GM12878 (cell line): Measurements from ENCODE around the gene IRF2BP1. TPM values are rescaled to one million over a fixed set of nuclear protein-coding genes. Genes with fewer than 3 reads are reported as not detected.

Experiments
- ATAC-seq: fragments of 200-7000 bp; cut with Tn5 transposase; 3 replicates; pipeline ENCODE4 v1.9.1; 2020; ENCODE audit warnings: mild to moderate bottlenecking, moderate library complexity
- BruUV-seq: library from RNA; stranded (reverse); fragments of 400-500 nt; replicated peaks from 2 replicates; lab custom pipeline; 2021; lab: Mats Ljungman, UMichigan
- CTCF ChIA-PET: fragments of 300-600 bp; sonication (Branson Sonifier 250); formaldehyde crosslinking; extraction: SDS; loops from one replicate; lab custom pipeline; 2021; ENCODE audit warnings: inconsistent platforms; lab: Yijun Ruan, JAX
- POLR2A ChIA-PET: fragments of 350-600 bp; formaldehyde crosslinking; extraction: SDS; loops from one replicate; lab custom pipeline; 2021; ENCODE audit warnings: inconsistent platforms; lab: Charles Lee
- RAD21 ChIA-PET: fragments of 300-600 bp; sonication (Branson Sonifier 250); formaldehyde crosslinking; loops from one replicate; lab custom pipeline; 2023; ENCODE audit warnings: antibody characterized with exemption; ENCODE audit not compliant: unreplicated experiment; lab: Charles Lee
- SMC1A ChIA-PET: fragments of 300-600 bp; sonication (Branson Sonifier 250); formaldehyde crosslinking; loops from one replicate; lab custom pipeline; 2023; ENCODE audit not compliant: unreplicated experiment, uncharacterized antibody; lab: Charles Lee
- DNase-seq: peaks from one replicate; pipeline ENCODE4 v3.0.0-alpha.2; 2011; ENCODE audit warnings: low read depth, low spot score
- FAIRE-seq: peaks from 3 replicates; lab custom pipeline; 2011; peaks lifted over from hg19 to GRCh38; lab: Jason Lieb, UNC
- H2AFZ ChIP-seq: 2 replicates; pipeline ENCODE4 v1.6.0; 2011; ENCODE audit warnings: low read depth, low read length, control low read depth; ENCODE audit not compliant: control insufficient read depth
- H3K27ac ChIP-seq: 2 replicates; pipeline ENCODE4 v1.5.1; 2011; ENCODE audit warnings: control low read depth; ENCODE audit not compliant: control insufficient read depth, insufficient read depth
- H3K27me3 ChIP-seq, 2 experiments: replicated peaks in 1 of 2; 2 replicates each; pipeline versions ENCODE4 v1.6.0 to v1.6.1; 2011; ENCODE audit warnings: low read length in 1 of 2; ENCODE audit not compliant: control insufficient read depth in 2 of 2, insufficient read depth in 2 of 2
- H3K36me3 ChIP-seq, 2 experiments: 2 replicates each; pipeline ENCODE4 v1.5.1; 2011; ENCODE audit warnings: low read length in 1 of 2; ENCODE audit not compliant: control insufficient read depth in 2 of 2, insufficient read depth in 2 of 2
- H3K4me1 ChIP-seq: 2 replicates; pipeline ENCODE4 v1.6.1; 2011; ENCODE audit warnings: mild to moderate bottlenecking, low read length, moderate library complexity, mixed read lengths; ENCODE audit not compliant: control insufficient read depth, insufficient read depth
- H3K4me2 ChIP-seq: 2 replicates; pipeline ENCODE4 v1.6.0; 2011; ENCODE audit warnings: control low read depth; ENCODE audit not compliant: control insufficient read depth, insufficient read depth
- H3K4me3 ChIP-seq: fragments of 200-600 bp; sonication (generic); 2 replicates; pipeline ENCODE4 v1.5.1; 2016
- H3K79me2 ChIP-seq: 2 replicates; pipeline ENCODE4 v1.6.0; 2011; ENCODE audit warnings: low read length; ENCODE audit not compliant: control insufficient read depth, insufficient read depth
- H3K9ac ChIP-seq: 2 replicates; pipeline ENCODE4 v1.8.0; 2011; ENCODE audit warnings: low read length, control low read depth, mixed read lengths; ENCODE audit not compliant: control insufficient read depth, insufficient read depth
- H3K9me3 ChIP-seq: replicated peaks from 3 replicates; pipeline ENCODE4 v1.5.1; 2011; ENCODE audit warnings: mild to moderate bottlenecking, low read length; ENCODE audit not compliant: control insufficient read depth, insufficient read depth
- H4K20me1 ChIP-seq: 2 replicates; pipeline ENCODE4 v1.6.0; 2011; ENCODE audit not compliant: control insufficient read depth, insufficient read depth
- BCLAF1 ChIP-seq: fragments of 450-650 bp; IDR thresholded peaks from 2 replicates; pipeline ENCODE4 v1.6.1; 2017; ENCODE audit warnings: antibody characterized with exemption, mild to moderate bottlenecking, moderate library complexity
- ETV6 ChIP-seq, 2 experiments: fragments of 450-650 bp in 1 of 2; IDR thresholded peaks in 1 of 2; conservative IDR thresholded peaks in 1 of 2; 2 replicates each; pipeline ENCODE4 v1.6.1; 2014; ENCODE audit warnings: antibody characterized with exemption in 1 of 2, borderline replicate concordance in 1 of 2, low read depth in 1 of 2, mild to moderate bottlenecking in 1 of 2, moderate library complexity in 1 of 2
- HDAC6 ChIP-seq: fragments of 200-600 bp; sonication (generic); IDR thresholded peaks from one replicate; pipeline ENCODE4 v1.8.0; 2017; ENCODE audit warnings: antibody characterized with exemption; ENCODE audit not compliant: unreplicated experiment
- JUND ChIP-seq: IDR thresholded peaks from 2 replicates; pipeline ENCODE4 v1.6.1; 2012; ENCODE audit warnings: low read depth, mild to moderate bottlenecking, low read length, improper control_type of control experiment, moderate library complexity
- PAX5 ChIP-seq: IDR thresholded peaks from 2 replicates; pipeline ENCODE4 v1.6.1; 2011; ENCODE audit warnings: low read depth, low read length, borderline replicate concordance
- PML ChIP-seq: IDR thresholded peaks from 2 replicates; pipeline ENCODE4 v1.6.1; 2012; ENCODE audit warnings: low read length, inconsistent platforms
- SMAD1 ChIP-seq: fragments of 450-650 bp; IDR thresholded peaks from 2 replicates; pipeline ENCODE4 v1.6.1; 2018; ENCODE audit warnings: mild to moderate bottlenecking, low read depth; ENCODE audit not compliant: partially characterized antibody
- SUPT20H ChIP-seq: IDR thresholded peaks from 2 replicates; pipeline ENCODE4 v1.6.1; 2011; ENCODE audit warnings: low read depth, mild to moderate bottlenecking, low read length, moderate library complexity, borderline replicate concordance; ENCODE audit not compliant: control insufficient read depth
- ZNF217 ChIP-seq: fragments of 450-650 bp; IDR thresholded peaks from 2 replicates; pipeline ENCODE4 v1.6.1; 2017; ENCODE audit warnings: antibody characterized with exemption, mild to moderate bottlenecking
- ZSCAN29 ChIP-seq: fragments of 450-650 bp; IDR thresholded peaks from 2 replicates; pipeline ENCODE4 v1.6.1; 2017; ENCODE audit warnings: mild to moderate bottlenecking, moderate library complexity
- WGBS: methylation state at CpG from one replicate; pipeline ENCODE4 v1.1.6; 2016; ENCODE audit warnings: low lambda C conversion rate; ENCODE audit not compliant: insufficient replicate concordance, insufficient coverage; ENCODE audit errors: missing lambda C conversion rate; 5-methylcytosine and 5-hydroxymethylcytosine counted together
- in situ Hi-C: fragments of 300-500 bp; cut with MboI; formaldehyde crosslinking; loops from 9 replicates; pipeline ENCODE4 v1.14.3; 2018; ENCODE audit warnings: mixed read lengths
- intact Hi-C: fragments of 100-400 bp; cut with micrococcal nuclease; formaldehyde crosslinking; loops from one replicate; pipeline ENCODE4 v1.14.2; 2022; ENCODE audit not compliant: unreplicated experiment
- polyA plus RNA-seq, 11 experiments: library from polyadenylated mRNA; depleted of rRNA in 4 of 11; unstranded in 6 of 11; stranded (reverse) in 5 of 11; fragments of >200 nt; fragmentation: Nextera tagmentation in 4 of 11; fragmentation: Illumina TruSeq in 1 of 11; extraction: Ambion mirVana in 4 of 11; extraction: Trizol in 1 of 11; gene quantifications; 1 replicate in 1 of 11; 2 replicates in 10 of 11; pipeline versions ENCODE4 v1.2.1 to v1.2.3, GENCODE V29; 2011 to 2016; ENCODE audit warnings: inconsistent platforms in 2 of 11, missing spikeins in 2 of 11, low read depth in 1 of 11
- total RNA-seq, 4 experiments: library from RNA; depleted of rRNA in 3 of 4; stranded (reverse); fragments of >200 nt in 3 of 4; fragmentation: Illumina TruSeq in 1 of 4; extraction: Trizol in 1 of 4; gene quantifications; 2 replicates each; pipeline versions ENCODE4 v1.2.1 to v1.2.3, GENCODE V29; 2013 to 2021
- TF ChIP-seq, protein P1 (sequence below): IDR thresholded peaks from 2 replicates; pipeline ENCODE4 v1.6.1; 2011; ENCODE audit warnings: borderline replicate concordance, low read depth, mild to moderate bottlenecking, moderate library complexity, mixed read lengths, low read length; ENCODE audit not compliant: insufficient read depth; ENCODE audit errors: extremely low read length
- TF ChIP-seq, protein P2 (sequence below): fragments of 150-350 bp; IDR thresholded peaks from 2 replicates; pipeline ENCODE4 v1.6.1; 2014; ENCODE audit warnings: mild to moderate bottlenecking, low read depth, low read length
- TF ChIP-seq, protein P3 (sequence below): fragments of 450-650 bp; IDR thresholded peaks from 2 replicates; pipeline ENCODE4 v1.6.1; 2017; ENCODE audit warnings: borderline replicate concordance

IRF2BP1 gene
- total and polyA plus RNA-seq, 10 of the 15 experiments (the other 5 are each of a cell fraction or from before 2014, with no cell fraction given) = 0.31 to 24.4 (median 4.4) TPM

DNA sequence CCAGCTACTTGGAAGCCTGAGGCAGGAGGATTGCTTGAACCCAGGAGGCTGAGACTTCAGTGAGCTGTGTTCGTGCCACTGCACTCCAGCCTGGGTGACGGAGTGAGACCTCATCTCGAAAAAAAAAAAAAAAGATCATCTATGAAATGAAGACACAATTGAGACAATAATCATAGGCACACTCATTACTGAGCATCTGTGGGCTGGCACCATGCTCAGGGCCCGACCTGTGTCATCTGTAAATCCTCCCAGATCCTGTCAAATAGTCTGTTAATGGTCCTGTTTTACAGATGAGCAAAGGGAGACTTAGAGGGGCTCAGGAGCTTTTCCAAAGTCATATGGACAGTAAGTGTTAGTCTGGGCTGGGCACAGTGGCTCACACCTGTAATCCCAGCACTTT, 32.8 kb upstream of the IRF2BP1 start:
- no peak for ATAC-seq
- no peaks in the 10 kb centered on the region for H4K20me1 ChIP-seq
- in situ Hi-C loops (no loop called here), intact Hi-C loops (no loop called here)
- RAD21 ChIA-PET = no interaction called here
- H3K36me3 ChIP-seq = no peaks in the 10 kb centered on the region
- no peaks in the 10 kb centered on the region for H3K9me3 ChIP-seq
- CTCF ChIA-PET = no interaction called here
- no peaks in the 10 kb centered on the region for H3K4me1 ChIP-seq
- H3K4me2 ChIP-seq = no peak overlapping the region
- no TSS peak for BruUV-seq
- TF ChIP-seq, protein P1, sequence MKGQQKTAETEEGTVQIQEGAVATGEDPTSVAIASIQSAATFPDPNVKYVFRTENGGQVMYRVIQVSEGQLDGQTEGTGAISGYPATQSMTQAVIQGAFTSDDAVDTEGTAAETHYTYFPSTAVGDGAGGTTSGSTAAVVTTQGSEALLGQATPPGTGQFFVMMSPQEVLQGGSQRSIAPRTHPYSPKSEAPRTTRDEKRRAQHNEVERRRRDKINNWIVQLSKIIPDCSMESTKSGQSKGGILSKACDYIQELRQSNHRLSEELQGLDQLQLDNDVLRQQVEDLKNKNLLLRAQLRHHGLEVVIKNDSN = no peak
- TF ChIP-seq ZNF217 (no peak), BCLAF1 (no peak), JUND (no peak), SUPT20H (no peak), HDAC6 (no peak), PML (no peak), ETV6 (conservative IDR thresholded peaks at IDR 0.05 in 1 of 2, IDR thresholded peaks at IDR 0.05 in 1 of 2; ENCODE audit: borderline replicate concordance in 1 of 2, low read depth in 1 of 2) (no peak), ZSCAN29 (no peak), PAX5 (no peak), SMAD1 (no peak)
- TF ChIP-seq, protein P2, sequence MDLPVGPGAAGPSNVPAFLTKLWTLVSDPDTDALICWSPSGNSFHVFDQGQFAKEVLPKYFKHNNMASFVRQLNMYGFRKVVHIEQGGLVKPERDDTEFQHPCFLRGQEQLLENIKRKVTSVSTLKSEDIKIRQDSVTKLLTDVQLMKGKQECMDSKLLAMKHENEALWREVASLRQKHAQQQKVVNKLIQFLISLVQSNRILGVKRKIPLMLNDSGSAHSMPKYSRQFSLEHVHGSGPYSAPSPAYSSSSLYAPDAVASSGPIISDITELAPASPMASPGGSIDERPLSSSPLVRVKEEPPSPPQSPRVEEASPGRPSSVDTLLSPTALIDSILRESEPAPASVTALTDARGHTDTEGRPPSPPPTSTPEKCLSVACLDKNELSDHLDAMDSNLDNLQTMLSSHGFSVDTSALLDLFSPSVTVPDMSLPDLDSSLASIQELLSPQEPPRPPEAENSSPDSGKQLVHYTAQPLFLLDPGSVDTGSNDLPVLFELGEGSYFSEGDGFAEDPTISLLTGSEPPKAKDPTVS = no peak
- TF ChIP-seq, protein P3, sequence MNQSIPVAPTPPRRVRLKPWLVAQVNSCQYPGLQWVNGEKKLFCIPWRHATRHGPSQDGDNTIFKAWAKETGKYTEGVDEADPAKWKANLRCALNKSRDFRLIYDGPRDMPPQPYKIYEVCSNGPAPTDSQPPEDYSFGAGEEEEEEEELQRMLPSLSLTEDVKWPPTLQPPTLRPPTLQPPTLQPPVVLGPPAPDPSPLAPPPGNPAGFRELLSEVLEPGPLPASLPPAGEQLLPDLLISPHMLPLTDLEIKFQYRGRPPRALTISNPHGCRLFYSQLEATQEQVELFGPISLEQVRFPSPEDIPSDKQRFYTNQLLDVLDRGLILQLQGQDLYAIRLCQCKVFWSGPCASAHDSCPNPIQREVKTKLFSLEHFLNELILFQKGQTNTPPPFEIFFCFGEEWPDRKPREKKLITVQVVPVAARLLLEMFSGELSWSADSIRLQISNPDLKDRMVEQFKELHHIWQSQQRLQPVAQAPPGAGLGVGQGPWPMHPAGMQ = no peak
- FAIRE-seq = no peak
- DNase-seq = no peak
- POLR2A ChIA-PET = interaction anchor here (0.6 to 0.7 kb wide), 2 partner anchors 72 to 148 kb away, joined by 3 to 4 read pairs; no protein-coding TSS in a partner anchor
- 3% methylated on average over 4 of the region's 4 CpGs for WGBS
- SMC1A ChIA-PET = no interaction called here
- no peaks in the 10 kb centered on the region for H3K79me2 ChIP-seq
- no peaks in the 10 kb centered on the region for H3K27me3 ChIP-seq
- H3K9ac ChIP-seq = no peak overlapping the region
- H3K4me3 ChIP-seq = no peak overlapping the region
- H3K27ac ChIP-seq = no peak overlapping the region
- no peak overlapping the region for H2AFZ ChIP-seq
